D341Med (cell line): ENCODE measurements around the gene TMEM116.
"Not testable (repeated sequence)": the region's sequence is repeated elsewhere in the genome, so short reads cannot be mapped to it uniquely, and the experiment has no call there.

Experiments used
- DNase-seq: peaks from one replicate; pipeline ENCODE4 v3.0.0; 2012; ENCODE audit warnings: low spot score

Gene TMEM116

GRCh38 chr12:112012775-112013600, at the start of gene TMEM116, which contains the start of gene ERP29:
Gene TMEM116 (minus strand): TSS chr12:112013165. CDS start chr12:112005270, 7,895 bp downstream.
Gene ERP29 (plus strand): TSS chr12:112013426. CDS start chr12:112013466, 40 bp downstream.
- peak; percentile 99 for DNase-seq

- no peak for DNase-seq
These were observed 48.2 kb upstream of the TMEM116 start for GRCh38 chr12:112061137-112061536.

DNA sequence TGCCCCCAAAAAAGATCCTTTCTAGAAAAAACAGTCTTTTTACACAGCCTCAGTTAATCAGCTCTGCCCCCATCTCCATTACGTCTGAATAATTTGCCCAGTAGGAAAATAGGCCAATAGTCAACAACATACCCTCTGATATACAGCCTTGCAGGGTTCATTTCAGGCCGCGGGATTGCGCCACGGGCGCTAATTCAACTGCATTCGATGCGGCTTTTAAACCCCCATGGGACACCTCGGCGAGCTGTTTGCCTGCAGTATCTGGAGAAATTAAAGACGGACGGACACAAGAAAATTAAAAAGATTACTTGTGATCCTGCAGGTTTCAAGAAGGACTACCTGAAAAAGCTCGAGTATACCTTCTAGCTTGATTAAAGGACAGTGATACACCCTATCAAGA, 36.4 kb upstream of the TMEM116 start:
- DNase-seq: peak; percentile 77

GRCh38 chr12:112046003-112046402, 33.0 kb upstream of the TMEM116 start:
- no peak for DNase-seq

GRCh38 chr12:112036614-112037013, 23.6 kb upstream of the TMEM116 start:
- not testable (repeated sequence) for DNase-seq

- no peak for DNase-seq
These were observed 22.3 kb upstream of the TMEM116 start for GRCh38 chr12:112035219-112035785.

DNA sequence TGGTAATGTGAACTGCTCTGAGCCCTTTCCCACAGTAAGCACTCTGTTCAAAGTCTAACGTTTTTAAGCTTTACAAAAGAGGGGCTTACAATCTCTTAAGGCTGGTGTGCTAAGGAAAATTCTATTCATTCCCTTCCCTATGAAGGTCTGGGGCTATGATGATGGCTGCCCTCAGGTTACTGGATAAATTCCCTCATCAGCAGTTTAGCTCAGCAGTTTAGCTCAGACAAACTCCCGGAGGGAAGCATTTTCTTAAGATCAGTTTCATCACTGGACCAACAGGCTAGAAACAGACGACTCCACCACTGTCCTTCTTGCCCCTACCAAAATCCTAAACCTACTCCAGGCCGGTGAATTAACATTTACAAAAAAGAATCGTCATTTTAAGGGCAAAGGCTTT, 19.3 kb upstream of the TMEM116 start:
- DNase-seq: no peak

GRCh38 chr12:112031472-112031871, 18.5 kb upstream of the TMEM116 start:
- peak; percentile 26 for DNase-seq

DNA sequence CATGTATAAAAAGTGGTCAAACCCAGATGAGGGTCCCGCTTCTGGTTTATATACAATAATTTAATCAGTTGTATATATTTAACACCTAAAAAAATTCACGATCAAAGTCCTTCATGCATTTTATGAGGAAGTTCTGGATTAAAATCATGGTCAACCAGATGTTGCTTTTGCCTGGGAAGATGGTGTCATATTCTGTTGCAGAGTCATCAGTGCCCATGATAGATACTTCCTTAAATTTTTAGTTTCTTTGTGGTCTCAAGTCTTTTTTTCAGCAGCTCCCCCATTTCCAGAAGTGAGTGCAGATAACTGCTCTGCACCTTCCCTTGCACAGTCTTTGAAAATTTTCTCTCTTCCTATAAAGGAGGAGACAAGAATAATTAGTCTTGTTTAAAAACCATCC, 16.3 kb upstream of the TMEM116 start:
- DNase-seq: no peak

GRCh38 chr12:112025808-112026375, 12.9 kb upstream of the TMEM116 start:
- DNase-seq: no peak

DNA sequence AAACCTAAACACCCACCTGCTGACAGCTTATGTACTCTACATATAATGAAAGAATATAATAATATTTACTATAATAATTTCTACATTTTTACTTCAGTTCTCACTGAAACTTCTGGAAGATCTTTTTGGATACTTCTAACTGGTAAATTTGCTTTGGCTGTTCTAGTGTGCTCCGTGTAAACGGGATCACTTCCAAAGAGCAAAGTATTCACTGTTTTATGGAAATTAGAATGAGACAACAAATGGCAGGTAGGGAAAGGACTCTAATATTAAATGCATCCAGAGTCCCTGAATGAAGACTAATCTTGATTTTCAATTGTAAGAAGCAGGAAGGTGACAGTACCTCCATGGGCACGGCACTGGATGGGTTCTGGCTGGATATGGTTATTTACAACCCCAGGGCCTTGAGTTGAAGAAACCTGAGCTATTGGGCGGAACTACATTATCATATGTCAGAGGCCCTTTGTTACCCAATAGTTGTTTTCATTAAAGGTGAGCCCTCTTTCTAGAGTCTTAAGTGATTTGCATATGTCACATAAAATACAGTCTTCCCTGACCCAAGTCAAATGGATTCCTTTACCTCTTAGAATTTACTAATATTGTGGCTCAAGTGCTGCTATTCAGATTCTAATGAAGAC, 10.9 kb upstream of the TMEM116 start:
- DNase-seq: no peak

DNA sequence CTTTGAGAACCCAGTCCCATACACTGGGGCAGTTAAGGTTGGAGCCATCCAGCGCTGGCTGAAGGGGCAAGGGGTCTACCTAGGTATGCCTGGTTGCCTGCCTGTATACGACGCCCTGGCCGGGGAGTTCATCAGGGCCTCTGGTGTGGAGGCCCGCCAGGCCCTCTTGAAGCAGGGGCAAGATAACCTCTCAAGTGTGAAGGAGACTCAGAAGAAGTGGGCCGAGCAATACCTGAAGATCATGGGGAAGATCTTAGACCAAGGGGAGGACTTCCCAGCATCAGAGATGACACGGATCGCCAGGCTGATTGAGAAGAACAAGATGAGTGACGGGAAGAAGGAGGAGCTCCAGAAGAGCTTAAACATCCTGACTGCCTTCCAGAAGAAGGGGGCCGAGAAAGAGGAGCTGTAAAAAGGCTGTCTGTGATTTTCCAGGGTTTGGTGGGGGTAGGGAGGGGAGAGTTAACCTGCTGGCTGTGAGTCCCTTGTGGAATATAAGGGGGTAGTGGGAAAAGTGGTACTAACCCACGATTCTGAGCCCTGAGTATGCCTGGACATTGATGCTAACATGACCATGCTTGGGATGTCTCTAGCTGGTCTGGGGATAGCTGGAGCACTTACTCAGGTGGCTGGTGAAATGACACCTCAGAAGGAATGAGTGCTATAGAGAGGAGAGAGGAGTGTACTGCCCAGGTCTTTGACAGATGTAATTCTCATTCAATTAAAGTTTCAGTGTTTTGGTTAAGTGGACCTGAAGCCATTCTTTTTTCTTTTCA, 9.5 kb upstream of the TMEM116 start:
- no peak for DNase-seq

- no peak for DNase-seq
These were observed 8.0 kb upstream of the TMEM116 start for GRCh38 chr12:112020947-112021457.

DNA sequence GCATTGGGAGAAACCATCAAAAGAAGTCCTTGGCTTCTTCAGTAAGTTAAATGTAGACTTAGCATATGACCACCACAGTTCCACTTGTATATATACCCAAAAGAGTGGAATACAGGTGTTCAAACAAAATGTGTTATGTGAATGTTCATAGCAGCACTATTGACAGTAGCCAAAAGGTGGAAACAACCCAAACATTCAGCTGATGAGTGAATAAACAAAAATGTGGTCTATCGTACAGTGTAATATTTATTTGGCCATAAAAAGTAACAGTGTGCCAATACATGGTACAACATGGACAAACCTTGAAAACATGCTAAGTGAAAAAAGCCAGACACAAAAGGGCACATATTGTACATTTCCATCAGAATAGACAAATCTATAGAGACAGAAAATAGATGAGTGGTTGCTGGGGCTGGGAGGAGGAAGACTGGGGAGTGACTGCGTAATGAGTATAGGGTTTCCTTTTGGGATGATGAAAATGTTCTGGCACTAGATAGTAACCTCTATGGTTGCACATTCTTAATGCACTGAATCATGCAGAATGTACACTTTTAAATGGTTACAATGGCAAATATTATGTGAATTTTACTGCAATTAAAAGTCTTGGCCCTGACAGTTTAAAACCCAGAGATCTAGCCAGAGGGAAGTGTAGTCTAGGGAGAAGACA, 5.7 kb upstream of the TMEM116 start:
- DNase-seq: no peak

- no peak for DNase-seq
These were observed 4.1 kb upstream of the TMEM116 start for GRCh38 chr12:112017041-112017440.

- no peak for DNase-seq
These were observed 3.0 kb upstream of the TMEM116 start for GRCh38 chr12:112015938-112016337.

DNA sequence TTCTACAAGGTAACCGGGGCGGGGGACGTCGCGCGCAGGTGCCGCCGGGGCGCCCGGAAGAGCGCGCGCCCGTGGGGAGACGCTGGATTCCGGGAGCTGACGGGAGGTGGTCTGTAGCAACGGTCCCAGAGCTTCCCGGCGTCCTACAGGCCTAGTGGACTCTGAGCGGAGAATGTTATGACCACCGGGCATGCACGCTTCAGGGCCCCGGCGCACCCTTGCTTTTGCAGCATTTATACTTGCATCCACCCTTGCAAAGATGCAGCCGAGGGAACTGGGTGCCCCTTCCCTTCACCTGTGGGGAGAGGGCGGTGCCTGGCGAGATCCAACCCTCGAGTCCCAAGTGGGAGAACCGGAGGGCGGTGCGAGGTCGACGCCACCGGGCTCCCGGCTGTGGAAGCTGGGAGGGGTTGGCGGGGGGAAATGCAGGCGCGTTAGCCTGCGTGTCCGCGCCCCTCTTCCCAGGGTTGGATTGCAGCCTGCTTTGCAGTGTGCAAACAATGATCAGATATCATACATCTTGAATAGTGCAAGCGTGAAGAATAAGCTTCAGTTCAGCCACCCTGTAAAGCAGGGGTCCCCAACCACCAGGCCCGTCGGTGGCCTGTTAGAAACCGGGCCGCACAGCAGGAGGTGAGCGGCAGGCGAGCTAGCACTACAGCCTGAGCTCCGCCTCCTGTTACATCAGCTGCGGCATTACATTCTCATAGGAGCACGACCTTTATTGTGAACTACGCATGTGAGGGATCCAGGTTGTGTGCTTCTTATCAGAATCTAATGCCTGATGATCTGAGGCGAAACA, 837 bp upstream of the TMEM116 start:
- peak; percentile 71 for DNase-seq

DNA sequence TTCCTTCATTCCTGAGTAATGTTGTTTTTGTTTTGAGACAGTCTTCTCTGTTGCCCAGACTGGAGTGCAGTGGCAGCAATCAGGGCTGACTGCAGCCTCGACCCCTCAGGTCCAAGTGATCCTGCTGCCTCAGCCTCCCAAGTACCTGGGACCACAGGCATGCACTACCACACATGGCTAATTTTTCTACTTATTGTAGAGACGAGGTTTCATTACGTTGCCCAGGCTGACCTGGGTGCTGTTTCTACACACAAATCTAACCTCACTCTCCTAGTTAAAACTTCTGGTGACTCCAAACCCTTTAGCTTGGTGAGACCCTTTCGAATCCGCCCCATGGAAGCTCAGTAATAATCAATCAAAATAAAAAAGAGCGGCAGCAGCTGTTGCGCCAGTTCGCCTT, 1.3 kb downstream of the TMEM116 start:
- no peak for DNase-seq

- no peak for DNase-seq
These were observed 2.3 kb downstream of the TMEM116 start for GRCh38 chr12:112010415-112011344.
